HepG2 (cell line): Measurements from ENCODE around the gene NFATC4. TPM values are rescaled to one million over a fixed set of nuclear protein-coding genes. Genes with fewer than 3 reads are reported as not detected.

Experiments used
- DMAP1 ChIP-seq: IDR thresholded peaks from 2 replicates; pipeline ENCODE4 v1.6.1; 2016
- DNMT3B ChIP-seq: conservative IDR thresholded peaks from 2 replicates; pipeline ENCODE4 v1.6.1; 2016; ENCODE audit warnings: missing biosample characterization, control low read depth
- ELK4 ChIP-seq: sonication (generic); formaldehyde crosslinking; IDR thresholded peaks from 2 replicates; pipeline ENCODE4 v1.9.0; 2021; ENCODE audit warnings: missing genetic modification reagents, borderline replicate concordance
- FOXA3 ChIP-seq: IDR thresholded peaks from 2 replicates; pipeline ENCODE4 v1.6.1; 2016; ENCODE audit warnings: missing genetic modification reagents, missing compliant biosample characterization
- KDM4B ChIP-seq: sonication (generic); formaldehyde crosslinking; IDR thresholded peaks from 2 replicates; pipeline ENCODE4 v1.4.0; 2020; ENCODE audit warnings: missing genetic modification reagents
- REL ChIP-seq: sonication (generic); formaldehyde crosslinking; conservative IDR thresholded peaks from 2 replicates; pipeline ENCODE4 v1.8.0; 2022; ENCODE audit warnings: mild to moderate bottlenecking, missing genetic modification reagents, moderate library complexity
- SALL2 ChIP-seq: sonication (generic); formaldehyde crosslinking; IDR thresholded peaks from 2 replicates; pipeline ENCODE4 v1.8.1; 2023; ENCODE audit warnings: mild to moderate bottlenecking, missing genetic modification reagents, inconsistent platforms
- SMC3 ChIP-seq: IDR thresholded peaks from 2 replicates; pipeline ENCODE4 v1.6.1; 2011; ENCODE audit warnings: low read length, improper control_type of control experiment
- TMF1 ChIP-seq: sonication (generic); formaldehyde crosslinking; IDR thresholded peaks from 2 replicates; pipeline ENCODE4 v1.8.1; 2022; ENCODE audit warnings: low read depth, missing genetic modification reagents
- ZFP37 ChIP-seq: sonication (generic); formaldehyde crosslinking; IDR thresholded peaks from 2 replicates; pipeline ENCODE4 v1.4.0; 2020; ENCODE audit warnings: missing genetic modification reagents, borderline replicate concordance
- ZFP82 ChIP-seq: sonication (generic); formaldehyde crosslinking; IDR thresholded peaks from 2 replicates; pipeline ENCODE4 v1.5.1; 2020; ENCODE audit warnings: mild to moderate bottlenecking, missing genetic modification reagents, borderline replicate concordance
- ZFP90 ChIP-seq: sonication (generic); formaldehyde crosslinking; IDR thresholded peaks from 2 replicates; pipeline ENCODE4 v1.8.0; 2022; ENCODE audit warnings: missing genetic modification reagents, mild to moderate bottlenecking, inconsistent platforms, borderline replicate concordance
- ZNF430 ChIP-seq: sonication (generic); formaldehyde crosslinking; IDR thresholded peaks from 2 replicates; pipeline ENCODE4 v1.9.0; 2021; ENCODE audit warnings: mild to moderate bottlenecking, missing genetic modification reagents
- ZNF558 ChIP-seq: sonication (generic); formaldehyde crosslinking; IDR thresholded peaks from 2 replicates; pipeline ENCODE4 v1.9.0; 2022; ENCODE audit warnings: mild to moderate bottlenecking, missing genetic modification reagents, borderline replicate concordance
- ZNF660 ChIP-seq: sonication (generic); formaldehyde crosslinking; IDR thresholded peaks from 2 replicates; pipeline ENCODE4 v1.5.1; 2020; ENCODE audit warnings: mild to moderate bottlenecking, low read depth, missing genetic modification reagents, borderline replicate concordance
- ZNF792 ChIP-seq: IDR thresholded peaks from 2 replicates; pipeline ENCODE4 v1.6.1; 2016
- polyA plus RNA-seq, 8 experiments: library from polyadenylated mRNA; depleted of rRNA in 3 of 8; stranded (reverse) in 7 of 8; unstranded in 1 of 8; fragments of >200 nt; fragmentation: Illumina TruSeq in 4 of 8; extraction: Trizol in 4 of 8; gene quantifications; 2 replicates each; pipeline versions ENCODE4 v1.2.1 to v1.2.3, GENCODE V29; 2011 to 2016; ENCODE audit warnings: low read depth in 4 of 8, missing spikeins in 1 of 8, mixed read lengths in 1 of 8; ENCODE audit not compliant: insufficient read depth in 1 of 8
- total RNA-seq, 5 experiments: library from RNA; depleted of rRNA; stranded (reverse); fragments of >200 nt; fragmentation: Illumina TruSeq; extraction: Trizol; gene quantifications; 2 replicates each; pipeline ENCODE4 v1.2.3, GENCODE V29; 2016; ENCODE audit warnings: low read depth in 1 of 5
- TF ChIP-seq, protein P1 (sequence below): sonication (generic); formaldehyde crosslinking; IDR thresholded peaks from 2 replicates; pipeline ENCODE4 v1.4.0; 2020; ENCODE audit warnings: mild to moderate bottlenecking, missing genetic modification reagents
- TF ChIP-seq, protein P2 (sequence below): sonication (generic); formaldehyde crosslinking; IDR thresholded peaks from 2 replicates; pipeline ENCODE4 v1.4.0; 2020; ENCODE audit warnings: missing genetic modification reagents
- TF ChIP-seq, protein P3 (sequence below): sonication (generic); formaldehyde crosslinking; IDR thresholded peaks from 2 replicates; pipeline ENCODE4 v1.8.0; 2022; ENCODE audit warnings: mild to moderate bottlenecking, missing genetic modification reagents, borderline replicate concordance
- TF ChIP-seq, protein P4 (sequence below): sonication (generic); formaldehyde crosslinking; IDR thresholded peaks from 2 replicates; pipeline ENCODE4 v1.5.1; 2020; ENCODE audit warnings: missing genetic modification reagents, mild to moderate bottlenecking, borderline replicate concordance

Gene NFATC4
- total and polyA plus RNA-seq, 2 of the 13 experiments (the other 11 are each of a cell fraction or from before 2014, with no cell fraction given), result 0.04 to 0.15 TPM

GRCh38 chr14:24331731-24332267, 36.2 kb upstream of the NFATC4 start (continued):
- TF ChIP-seq ZNF558 (CRISPR knock-in tag) (no peak), ZFP82 (CRISPR knock-in tag) (0 out of 2 replicates have a peak, but pooled peaks have one; percentile 64), ZNF660 (0 out of 2 replicates have a peak, but pooled peaks have one; percentile 12), SALL2 (no peak), TMF1 (CRISPR knock-in tag) (no peak), ZFP90 (CRISPR knock-in tag) (no peak), ZFP37 (CRISPR knock-in tag) (no peak), ZNF792 (CRISPR knock-in tag) (no peak), ELK4 (CRISPR knock-in tag) (no peak), REL (CRISPR knock-in tag) (no peak), SMC3 (no peak), KDM4B (CRISPR knock-in tag) (no peak), FOXA3 (CRISPR knock-in tag) (no peak), DNMT3B (CRISPR knock-in tag) (no peak), DMAP1 (CRISPR knock-in tag) (no peak), ZNF430 (CRISPR knock-in tag) (no peak)
- TF ChIP-seq, protein P1, sequence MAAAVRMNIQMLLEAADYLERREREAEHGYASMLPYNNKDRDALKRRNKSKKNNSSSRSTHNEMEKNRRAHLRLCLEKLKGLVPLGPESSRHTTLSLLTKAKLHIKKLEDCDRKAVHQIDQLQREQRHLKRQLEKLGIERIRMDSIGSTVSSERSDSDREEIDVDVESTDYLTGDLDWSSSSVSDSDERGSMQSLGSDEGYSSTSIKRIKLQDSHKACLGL (CRISPR knock-in tag), result no peak
- TF ChIP-seq, protein P2, sequence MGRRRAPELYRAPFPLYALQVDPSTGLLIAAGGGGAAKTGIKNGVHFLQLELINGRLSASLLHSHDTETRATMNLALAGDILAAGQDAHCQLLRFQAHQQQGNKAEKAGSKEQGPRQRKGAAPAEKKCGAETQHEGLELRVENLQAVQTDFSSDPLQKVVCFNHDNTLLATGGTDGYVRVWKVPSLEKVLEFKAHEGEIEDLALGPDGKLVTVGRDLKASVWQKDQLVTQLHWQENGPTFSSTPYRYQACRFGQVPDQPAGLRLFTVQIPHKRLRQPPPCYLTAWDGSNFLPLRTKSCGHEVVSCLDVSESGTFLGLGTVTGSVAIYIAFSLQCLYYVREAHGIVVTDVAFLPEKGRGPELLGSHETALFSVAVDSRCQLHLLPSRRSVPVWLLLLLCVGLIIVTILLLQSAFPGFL (CRISPR knock-in tag), result no peak
- TF ChIP-seq, protein P3, sequence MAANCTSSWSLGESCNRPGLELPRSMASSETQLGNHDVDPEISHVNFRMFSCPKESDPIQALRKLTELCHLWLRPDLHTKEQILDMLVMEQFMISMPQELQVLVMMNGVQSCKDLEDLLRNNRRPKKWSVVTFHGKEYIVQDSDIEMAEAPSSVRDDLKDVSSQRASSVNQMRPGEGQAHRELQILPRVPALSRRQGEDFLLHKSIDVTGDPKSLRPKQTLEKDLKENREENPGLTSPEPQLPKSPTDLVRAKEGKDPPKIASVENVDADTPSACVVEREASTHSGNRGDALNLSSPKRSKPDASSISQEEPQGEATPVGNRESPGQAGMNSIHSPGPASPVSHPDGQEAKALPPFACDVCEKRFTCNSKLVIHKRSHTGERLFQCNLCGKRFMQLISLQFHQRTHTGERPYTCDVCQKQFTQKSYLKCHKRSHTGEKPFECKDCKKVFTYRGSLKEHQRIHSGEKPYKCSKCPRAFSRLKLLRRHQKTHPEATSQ, result no peak
- TF ChIP-seq, protein P4, sequence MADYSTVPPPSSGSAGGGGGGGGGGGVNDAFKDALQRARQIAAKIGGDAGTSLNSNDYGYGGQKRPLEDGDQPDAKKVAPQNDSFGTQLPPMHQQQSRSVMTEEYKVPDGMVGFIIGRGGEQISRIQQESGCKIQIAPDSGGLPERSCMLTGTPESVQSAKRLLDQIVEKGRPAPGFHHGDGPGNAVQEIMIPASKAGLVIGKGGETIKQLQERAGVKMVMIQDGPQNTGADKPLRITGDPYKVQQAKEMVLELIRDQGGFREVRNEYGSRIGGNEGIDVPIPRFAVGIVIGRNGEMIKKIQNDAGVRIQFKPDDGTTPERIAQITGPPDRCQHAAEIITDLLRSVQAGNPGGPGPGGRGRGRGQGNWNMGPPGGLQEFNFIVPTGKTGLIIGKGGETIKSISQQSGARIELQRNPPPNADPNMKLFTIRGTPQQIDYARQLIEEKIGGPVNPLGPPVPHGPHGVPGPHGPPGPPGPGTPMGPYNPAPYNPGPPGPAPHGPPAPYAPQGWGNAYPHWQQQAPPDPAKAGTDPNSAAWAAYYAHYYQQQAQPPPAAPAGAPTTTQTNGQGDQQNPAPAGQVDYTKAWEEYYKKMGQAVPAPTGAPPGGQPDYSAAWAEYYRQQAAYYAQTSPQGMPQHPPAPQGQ (CRISPR knock-in tag), result peak; percentile 24; the same call in 1 of the 2 replicates
